Upper lobe of left lung (tissue), 4 donors: Measurements from ENCODE around the gene MIF.

Experiments
- CTCF ChIP-seq, 6 experiments: fragments of 450-650 bp in 4 of 6; fragments of 200-600 bp in 2 of 6; sonication (generic) in 2 of 6; IDR thresholded peaks; one replicate each; pipeline ENCODE4 v1.5.1; 2016 to 2019; ENCODE audit warnings: antibody characterized with exemption in 6 of 6
- EP300 ChIP-seq, 4 donors: sonication (generic); formaldehyde crosslinking; IDR thresholded peaks; one replicate each; pipeline ENCODE4 v1.5.1; 2017; ENCODE audit warnings: antibody characterized with exemption in 4 of 4, control low read depth in 2 of 4
- POLR2AphosphoS5 ChIP-seq, 2 donors: sonication (generic); formaldehyde crosslinking; IDR thresholded peaks; one replicate each; pipeline ENCODE4 v1.5.1; 2017; ENCODE audit warnings: antibody characterized with exemption in 2 of 2

DNA sequence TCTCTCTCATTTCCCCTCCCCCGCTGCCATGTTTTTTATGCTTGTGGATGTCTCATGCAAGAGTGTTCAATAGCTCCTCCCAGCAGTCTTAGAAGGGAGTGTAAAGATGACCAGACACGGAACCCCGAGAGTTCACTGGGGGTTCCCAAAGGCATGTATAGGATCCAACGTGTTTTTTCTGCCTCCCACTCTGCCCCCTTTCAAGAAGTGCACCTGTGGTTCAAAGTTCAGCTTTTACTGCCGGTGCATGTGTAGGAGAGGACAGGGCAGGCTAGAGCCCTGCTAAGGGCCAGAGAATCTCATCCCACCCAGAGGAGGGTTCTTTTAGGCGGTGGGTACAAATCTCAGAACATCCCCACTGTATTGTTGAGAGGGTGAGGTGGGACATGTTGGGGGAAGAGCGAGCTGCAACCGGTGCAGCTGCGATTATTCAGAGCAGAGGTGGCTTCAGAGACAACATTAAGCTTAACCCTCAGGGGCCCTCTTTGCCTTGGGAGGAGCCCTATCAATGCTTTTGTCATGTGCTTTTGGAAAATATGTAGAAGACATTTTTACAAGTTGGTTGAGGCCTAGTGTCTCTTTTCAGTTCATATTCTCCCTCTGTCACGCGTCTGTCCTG, 14.5 kb downstream of the MIF start:
- TF ChIP-seq POLR2AphosphoS5 (IDR thresholded peaks at IDR 0.05), result no peak
- no peak for TF ChIP-seq EP300 (IDR thresholded peaks at IDR 0.05)
- TF ChIP-seq CTCF (IDR thresholded peaks at IDR 0.05), result no peak
